Raji (cell line): ENCODE measurements around the gene GPR17.

ENCODE experiments used
- POLR2A ChIP-seq: IDR thresholded peaks from 2 replicates; pipeline ENCODE4 v1.6.1; 2011; ENCODE audit warnings: low read depth, low read length, control low read depth; ENCODE audit not compliant: insufficient read depth

Gene GPR17

DNA sequence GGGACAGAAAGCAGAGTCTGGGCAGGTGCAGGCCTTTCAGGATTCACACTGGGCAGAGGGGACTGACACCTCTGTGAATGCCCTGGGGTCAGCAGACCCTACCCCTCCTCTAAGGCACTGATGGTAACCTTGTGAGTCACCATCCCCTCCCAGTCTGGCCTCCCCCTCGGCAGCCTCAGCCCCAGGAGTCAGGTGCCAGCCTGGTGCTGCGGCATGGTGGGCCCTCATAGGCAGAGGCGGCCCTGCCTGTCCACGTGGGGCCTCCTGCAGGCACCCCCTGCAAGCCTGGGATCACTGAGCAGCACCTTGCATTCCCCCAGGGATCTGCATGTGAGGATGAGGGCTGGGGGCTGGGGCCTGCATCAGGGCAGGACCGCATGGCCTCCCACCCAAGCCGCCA, 4.8 kb upstream of the GPR17 start:
- no peak for TF ChIP-seq POLR2A

DNA sequence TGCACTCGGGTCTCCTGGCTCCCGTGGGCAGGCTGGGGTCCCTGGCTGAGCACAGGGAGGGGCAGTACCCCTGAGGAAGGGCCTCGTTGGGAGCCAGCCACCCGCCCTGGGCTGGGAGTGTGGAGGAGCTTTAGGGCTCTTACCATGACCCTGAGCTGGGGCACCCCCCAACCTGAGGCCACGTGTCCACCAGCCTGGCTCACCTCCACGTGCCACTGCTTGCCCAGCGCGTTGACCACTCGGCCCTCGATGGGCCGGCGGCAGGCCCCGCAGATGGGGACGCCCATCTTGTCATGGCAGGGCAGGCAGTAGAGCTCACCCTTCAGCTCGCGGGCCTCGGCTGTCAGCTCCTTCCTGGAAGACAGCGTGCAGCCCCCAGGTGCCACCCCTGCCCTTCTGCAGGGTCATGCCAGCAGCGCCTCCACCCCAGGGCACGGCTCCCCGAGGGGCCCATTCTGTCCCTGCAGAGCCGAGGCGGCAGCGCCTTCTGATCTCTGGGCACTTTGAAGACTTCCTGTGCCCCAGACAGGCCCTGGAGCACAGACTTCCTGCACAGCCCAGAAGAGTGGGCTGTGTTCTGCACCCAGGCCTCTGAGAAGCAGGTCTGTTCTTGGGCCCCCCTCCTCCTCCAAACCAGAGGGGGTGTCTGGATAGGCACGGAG, 4.0 kb upstream of the GPR17 start:
- no peak for TF ChIP-seq POLR2A

DNA sequence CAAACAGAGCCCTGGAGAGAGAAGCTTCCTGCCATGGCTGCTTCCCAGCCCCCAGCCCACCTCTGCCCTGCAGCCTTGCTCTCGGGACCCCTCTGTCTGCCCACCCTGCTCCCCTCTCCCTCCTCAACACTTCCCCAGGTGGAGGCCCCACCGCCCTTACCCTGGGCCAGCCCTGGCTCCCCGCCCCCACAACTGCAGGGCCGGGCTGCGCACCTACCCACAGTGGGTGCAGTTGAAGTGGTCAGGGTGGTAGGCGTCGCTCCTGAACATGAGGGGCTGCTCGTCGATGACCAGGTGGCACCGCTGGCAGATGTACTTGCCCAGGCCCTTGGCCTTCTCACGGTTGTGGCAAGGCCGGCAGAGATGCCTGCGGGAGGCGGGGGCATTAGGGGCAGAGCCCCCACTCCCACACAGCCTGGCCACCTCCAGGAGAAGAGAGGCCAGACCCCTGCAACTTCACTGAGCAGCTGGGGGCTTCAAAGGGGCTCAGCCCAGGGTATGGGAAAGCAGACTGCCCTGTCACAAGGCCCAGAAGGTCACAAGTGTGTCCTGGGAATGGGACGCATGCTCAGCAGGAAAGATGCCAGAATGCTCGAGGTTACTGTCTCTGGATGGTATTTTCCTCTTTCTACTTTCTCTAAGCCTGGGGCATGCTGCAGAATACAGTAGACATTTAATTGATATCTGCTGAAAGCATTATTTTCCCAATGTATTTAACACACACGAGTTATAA, 3.1 kb upstream of the GPR17 start:
- no peak for TF ChIP-seq POLR2A

DNA sequence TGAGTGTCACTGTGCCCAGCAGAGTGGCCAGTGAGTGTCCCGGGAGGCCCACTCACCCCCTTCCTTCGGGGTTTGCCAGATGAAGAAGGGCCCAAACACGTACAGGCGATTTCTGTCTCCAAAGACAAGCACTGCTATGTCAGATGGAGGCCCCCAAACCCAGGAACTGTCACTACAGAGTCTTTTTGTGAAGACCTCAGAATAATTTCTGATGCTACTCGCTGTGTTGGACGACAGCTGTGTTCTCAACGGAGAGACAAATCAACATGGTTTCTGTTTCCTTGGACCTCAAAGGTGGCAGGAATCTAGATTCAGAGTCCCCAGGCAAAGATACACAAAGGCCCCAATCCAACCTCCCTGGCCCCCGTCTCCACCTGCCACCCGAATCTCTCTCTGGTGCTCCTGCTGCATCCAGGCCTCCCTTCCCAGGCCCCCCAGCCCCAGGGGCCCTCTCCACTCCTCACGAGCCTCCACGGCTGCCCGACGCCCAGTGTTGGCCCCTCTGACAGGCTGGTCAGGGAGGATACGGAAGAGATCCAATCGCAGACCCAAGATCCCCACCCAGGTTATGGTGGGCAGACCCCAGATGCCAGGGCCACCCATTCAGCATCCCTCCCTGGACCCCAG, 2.4 kb upstream of the GPR17 start:
- TF ChIP-seq POLR2A = no peak

DNA sequence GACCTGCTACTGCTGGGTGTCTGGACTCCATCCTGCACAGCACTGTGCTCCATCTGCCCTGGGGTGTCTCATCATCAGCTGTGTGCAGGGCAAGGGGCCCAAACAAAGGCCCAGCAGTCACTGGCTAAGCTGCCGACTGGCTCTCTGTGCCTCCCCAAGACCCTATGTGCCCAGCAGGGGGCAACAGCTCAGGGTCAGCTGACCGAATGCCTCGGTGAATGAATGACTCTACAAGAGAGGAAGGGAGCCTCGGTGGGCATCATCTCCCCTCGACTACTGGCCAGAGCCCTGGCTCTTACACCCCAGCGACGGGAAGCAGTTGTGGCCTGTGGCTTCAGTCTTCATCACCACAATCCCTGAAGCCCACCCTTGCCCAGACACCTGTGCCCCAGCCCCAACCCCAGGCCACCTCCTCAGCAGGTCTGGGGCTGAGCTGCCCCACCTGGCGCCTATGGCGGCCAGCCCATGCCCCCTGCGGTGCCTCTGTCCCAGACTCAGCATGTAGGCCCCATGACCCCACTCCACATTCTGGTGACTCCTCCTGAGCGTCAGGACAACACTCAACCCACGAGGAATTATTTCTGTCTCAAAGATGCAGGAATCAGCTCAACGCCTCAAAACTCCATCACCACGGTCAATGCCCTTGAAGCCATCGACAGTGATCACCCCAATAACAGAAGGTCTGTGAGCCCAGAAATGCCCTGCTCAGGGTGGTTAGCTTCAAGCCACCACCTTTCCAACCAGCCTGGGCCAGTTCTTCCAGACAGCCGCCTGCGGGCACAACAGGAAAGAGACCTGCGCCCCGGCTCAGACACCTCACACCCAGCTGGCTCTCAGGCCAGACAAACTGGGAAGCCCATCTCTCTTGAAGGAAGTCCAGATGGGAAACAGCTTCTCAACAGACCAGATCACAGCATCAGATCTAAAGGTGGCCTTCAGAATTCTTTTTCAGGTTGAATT, 1.6 kb upstream of the GPR17 start:
- TF ChIP-seq POLR2A = no peak

DNA sequence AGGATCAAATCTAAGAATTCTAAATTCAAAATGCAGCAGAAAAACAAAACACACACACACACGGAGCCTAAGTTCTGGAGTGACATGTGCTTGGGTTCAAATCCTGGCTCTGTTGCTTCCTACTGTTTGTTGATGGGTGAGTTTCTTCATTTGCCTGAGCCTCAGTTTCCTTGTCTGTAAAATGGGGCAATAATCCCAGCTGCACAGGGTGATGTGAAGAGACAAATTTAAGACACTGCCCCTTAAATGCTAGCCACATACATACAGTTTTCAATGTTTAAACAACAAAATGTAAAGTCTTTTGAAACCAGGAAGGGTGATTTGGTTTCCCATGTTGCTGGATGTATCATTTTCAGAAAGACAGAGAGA, 943 bp upstream of the GPR17 start:
- TF ChIP-seq POLR2A = no peak

DNA sequence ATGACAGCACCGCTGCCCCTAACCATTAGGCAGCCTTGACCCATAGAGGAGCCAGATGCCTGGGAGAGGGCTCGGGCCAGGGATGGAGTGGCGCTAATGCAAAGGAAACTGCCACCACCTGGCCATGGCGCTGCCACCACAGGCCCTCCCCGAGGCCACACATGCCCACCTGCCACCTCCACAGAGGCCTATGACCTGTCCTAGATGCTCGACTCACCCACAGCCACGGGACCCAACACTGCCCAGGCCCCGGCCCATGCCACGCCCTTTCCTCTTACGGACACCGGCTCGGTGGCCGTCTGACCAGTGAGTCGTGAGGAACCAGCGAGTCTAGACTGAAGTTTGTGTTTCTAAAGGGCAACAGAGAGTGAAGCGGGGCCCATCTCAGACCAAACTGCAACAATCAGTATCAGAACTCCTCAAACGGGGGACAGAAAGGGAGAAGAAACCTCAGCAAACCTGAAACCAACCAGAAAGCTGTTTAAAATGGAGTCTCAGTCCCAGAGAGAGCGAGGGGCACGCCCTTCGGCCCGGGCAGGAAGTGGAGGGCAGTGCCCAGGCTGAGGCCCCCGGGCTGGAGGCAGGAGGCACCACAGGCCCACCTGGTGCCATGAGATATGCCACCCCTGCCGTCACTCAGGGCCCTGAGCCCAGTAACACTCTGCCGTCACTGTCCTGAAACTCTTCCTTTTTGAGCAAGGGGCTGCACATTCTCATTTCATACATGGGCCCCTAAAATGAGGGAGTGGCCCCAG, 711 bp downstream of the GPR17 start:
- no peak for TF ChIP-seq POLR2A

DNA sequence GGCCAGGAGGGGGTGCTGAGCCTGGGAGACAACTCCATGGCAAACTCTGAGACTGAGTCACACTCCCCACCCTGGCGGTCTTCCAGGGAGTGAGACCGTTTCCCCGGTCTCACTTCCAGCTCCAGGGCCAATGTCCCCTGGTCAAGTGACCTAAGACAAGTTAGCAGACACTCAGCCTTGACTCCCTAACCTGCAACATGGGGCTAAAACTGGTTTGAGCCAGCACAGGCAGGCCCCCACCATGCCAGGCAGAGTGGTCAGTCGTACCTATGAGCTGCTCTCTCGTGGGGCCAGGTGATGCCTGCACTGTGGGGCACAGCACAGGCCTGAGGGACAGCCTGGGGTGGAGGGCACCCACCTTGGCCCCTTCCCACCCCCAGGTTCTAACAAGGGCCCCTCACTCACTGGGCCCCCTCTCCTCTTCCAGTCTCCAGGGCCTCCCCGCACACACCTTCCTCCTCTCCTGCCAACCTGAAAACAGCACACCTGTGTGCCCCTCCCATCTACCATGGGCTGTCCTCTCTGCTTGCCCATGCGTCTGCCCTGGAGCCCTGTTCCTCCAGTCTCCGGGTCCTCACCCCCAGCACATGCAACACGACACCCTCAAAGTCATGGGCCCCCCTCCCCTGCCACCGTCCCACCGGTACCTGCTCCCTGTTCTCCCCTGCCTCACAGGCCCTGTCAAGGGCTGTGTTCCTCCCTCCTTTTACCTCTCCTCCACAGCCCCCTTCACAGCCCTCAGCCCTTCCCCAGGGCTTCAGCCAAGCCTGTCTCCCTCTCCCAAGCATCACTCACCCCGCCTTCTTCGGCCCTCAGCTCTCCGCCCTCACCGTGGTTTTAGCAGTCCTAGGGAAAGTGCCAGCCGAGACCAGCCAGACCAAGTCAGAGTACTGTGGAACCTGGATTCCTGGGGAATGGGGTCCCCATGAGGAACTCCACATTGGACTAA, 1.6 kb downstream of the GPR17 start:
- TF ChIP-seq POLR2A = no peak

DNA sequence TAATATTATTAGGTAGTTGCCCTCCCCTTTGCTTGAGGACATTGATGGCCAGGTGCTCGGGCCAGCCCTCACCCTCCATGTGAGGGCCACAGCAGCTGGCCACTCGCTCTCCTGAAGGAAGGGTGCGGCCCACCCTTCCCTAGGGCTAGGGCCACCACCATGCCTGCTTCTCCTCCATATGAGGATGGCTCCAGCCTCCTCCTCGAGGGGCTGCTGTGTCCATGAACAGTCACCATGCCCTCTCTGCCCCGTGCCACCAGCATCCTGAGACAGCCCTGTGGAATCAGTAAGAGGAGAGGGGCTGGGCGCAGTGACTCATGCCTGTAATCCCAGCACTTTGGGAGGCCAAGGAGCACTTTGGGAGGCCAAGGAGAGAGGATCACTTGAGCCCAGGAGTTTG, 2.4 kb downstream of the GPR17 start:
- TF ChIP-seq POLR2A = no peak

DNA sequence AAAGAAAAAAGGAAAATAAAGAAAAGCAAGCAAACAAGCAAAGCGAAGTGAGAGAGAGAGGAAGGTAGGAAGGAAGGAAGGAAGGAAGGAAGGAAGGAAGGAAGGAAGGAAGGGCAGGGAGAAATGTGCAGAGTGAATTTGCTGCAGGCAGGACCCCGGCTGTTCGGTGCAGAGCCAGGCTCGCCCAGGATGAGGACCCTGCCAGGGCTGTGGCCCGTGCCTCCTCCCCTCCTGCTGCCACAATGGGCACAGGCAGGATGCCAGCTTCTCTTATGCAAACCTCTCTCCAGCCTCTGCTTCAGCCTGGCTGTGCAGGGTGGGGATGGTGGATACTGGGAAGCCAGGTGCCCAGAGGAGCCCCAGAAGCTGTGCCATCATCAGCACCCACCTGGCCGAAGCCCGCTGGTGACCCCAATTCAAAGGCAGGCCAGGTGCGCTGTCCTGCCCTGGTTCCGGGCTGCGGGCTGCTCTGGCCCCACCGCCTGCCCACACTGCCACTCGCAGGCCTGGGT, 3.2 kb downstream of the GPR17 start:
- no peak for TF ChIP-seq POLR2A

DNA sequence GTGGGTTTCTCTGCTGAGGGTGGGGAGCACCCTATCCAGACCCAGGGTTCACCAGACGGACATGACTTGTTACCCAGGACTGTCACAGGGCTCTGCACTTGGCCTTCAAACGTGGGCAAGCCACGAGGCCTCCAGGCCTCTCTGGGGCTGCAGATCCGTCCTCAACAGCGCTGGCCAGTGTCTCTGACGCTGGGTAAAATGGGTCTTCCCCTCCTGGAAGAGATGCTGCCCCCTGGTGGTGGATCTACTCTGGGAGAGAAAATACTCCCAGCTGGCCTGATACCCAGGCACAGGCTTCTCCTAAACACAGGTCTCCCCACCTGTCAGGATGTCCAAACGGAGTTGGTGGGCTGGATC, 3.7 kb downstream of the GPR17 start:
- no peak for TF ChIP-seq POLR2A

DNA sequence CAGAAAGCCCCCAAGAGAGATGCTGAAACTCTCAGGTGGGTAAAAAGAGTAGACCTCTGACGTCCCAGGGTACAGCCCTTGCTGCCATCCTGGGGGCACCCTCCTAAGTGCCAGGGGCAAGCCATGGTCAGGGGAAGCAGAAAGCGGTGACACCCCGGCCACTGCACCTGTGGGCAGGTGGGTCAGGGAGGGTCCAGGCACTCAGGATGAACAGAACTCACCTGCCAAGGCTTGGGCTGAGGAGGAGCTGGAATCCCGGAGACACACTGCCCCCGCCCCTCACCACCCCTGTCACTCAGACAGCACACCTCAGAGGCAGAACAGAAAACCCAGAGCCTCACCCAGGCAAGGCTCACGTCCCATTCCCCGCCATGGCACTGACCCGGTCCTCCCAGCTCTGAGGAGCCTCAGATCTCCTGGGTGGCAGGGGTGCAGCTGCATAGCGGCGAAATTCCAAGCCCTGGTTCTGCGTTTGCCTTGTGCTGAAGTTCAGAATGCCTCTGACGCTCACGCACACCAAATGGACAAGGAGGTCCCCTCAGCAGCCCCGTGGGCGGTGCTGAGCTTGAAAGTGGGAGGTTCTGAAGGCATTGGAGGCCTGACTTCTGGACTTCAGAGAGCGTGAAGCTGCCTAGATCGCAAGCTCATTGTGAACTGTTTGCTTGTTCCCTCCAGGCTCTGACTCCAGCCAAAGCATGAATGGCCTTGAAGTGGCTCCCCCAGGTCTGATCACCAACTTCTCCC, 4.3 kb downstream of the GPR17 start:
- TF ChIP-seq POLR2A = no peak
